DOHH2 (cell line): ENCODE measurements around the gene ITGB5.

Experiments
- CTCF ChIP-seq: fragments of 200-600 bp; sonication (generic); IDR thresholded peaks from one replicate; pipeline ENCODE4 v1.5.1; 2014; ENCODE audit warnings: antibody characterized with exemption, mild to moderate bottlenecking, low read depth, low read length; ENCODE audit not compliant: poor library complexity, severe bottlenecking
- EZH2phosphoT487 ChIP-seq: fragments of 200-600 bp; sonication (generic); IDR thresholded peaks from 2 replicates; pipeline ENCODE4 v1.6.1; 2017; ENCODE audit warnings: borderline replicate concordance, mild to moderate bottlenecking, antibody characterized with exemption, low read length, moderate library complexity, mixed read lengths

- no peak for TF ChIP-seq CTCF
- TF ChIP-seq EZH2phosphoT487 = no peak
These were observed 102.3 kb downstream of the ITGB5 start for GRCh38 chr3:124784686-124785382.
